K562 (cell line): ENCODE results near the gene TMEM217. TPM values are rescaled to one million over a fixed set of nuclear protein-coding genes. Genes with fewer than 3 reads are reported as not detected.

Source experiments
- GABPB1 ChIP-seq: sonication (generic); formaldehyde crosslinking; IDR thresholded peaks from 2 replicates; pipeline ENCODE4 v1.8.0; 2022; ENCODE audit warnings: mild to moderate bottlenecking, missing genetic modification reagents
- KDM2B ChIP-seq: fragments of 250-450 bp; sonication (Bioruptor Pico); IDR thresholded peaks from 2 replicates; pipeline ENCODE4 v1.8.0; 2021; ENCODE audit warnings: mild to moderate bottlenecking, moderate library complexity
- MXI1 ChIP-seq: IDR thresholded peaks from 2 replicates; pipeline ENCODE4 v1.6.1; 2011; ENCODE audit warnings: low read depth, mild to moderate bottlenecking, improper control_type of control experiment, low read length
- POLR2AphosphoS5 ChIP-seq: IDR thresholded peaks from 2 replicates; pipeline ENCODE4 v1.6.1; 2011; ENCODE audit warnings: mild to moderate bottlenecking, low read depth, low read length, moderate library complexity; ENCODE audit not compliant: control insufficient read depth, insufficient read depth
- PTBP1 ChIP-seq: fragments of 200-400 bp; formaldehyde crosslinking; IDR thresholded peaks from 2 replicates; pipeline ENCODE4 v1.6.1; 2017; ENCODE audit warnings: low read depth, low read length
- RBM15 ChIP-seq: fragments of 200-400 bp; formaldehyde crosslinking; IDR thresholded peaks from 2 replicates; pipeline ENCODE4 v1.6.1; 2018; ENCODE audit warnings: mild to moderate bottlenecking, low read length, moderate library complexity; ENCODE audit not compliant: insufficient read depth
- SFPQ ChIP-seq: fragments of 200-400 bp; formaldehyde crosslinking; IDR thresholded peaks from 2 replicates; pipeline ENCODE4 v1.6.1; 2017; ENCODE audit warnings: mild to moderate bottlenecking, low read depth, low read length, moderate library complexity
- ZNF232 ChIP-seq: sonication (generic); formaldehyde crosslinking; IDR thresholded peaks from 2 replicates; pipeline ENCODE4 v1.8.0; 2022; ENCODE audit warnings: mild to moderate bottlenecking, missing genetic modification reagents
- ZNF274 ChIP-seq: IDR thresholded peaks from 2 replicates; pipeline ENCODE4 v1.6.1; 2011; ENCODE audit warnings: low read depth, mild to moderate bottlenecking, low read length, moderate library complexity, borderline replicate concordance
- ZNF511 ChIP-seq: sonication (generic); formaldehyde crosslinking; IDR thresholded peaks from 2 replicates; pipeline ENCODE4 v1.8.0; 2022; ENCODE audit warnings: mild to moderate bottlenecking, missing genetic modification reagents
- ZNF699 ChIP-seq: fragments of 250-450 bp; sonication (Bioruptor Pico); IDR thresholded peaks from 2 replicates; pipeline ENCODE4 v1.8.0; 2021; ENCODE audit warnings: mild to moderate bottlenecking, moderate library complexity; ENCODE audit not compliant: insufficient replicate concordance
- ZNF764 ChIP-seq: fragments of 250-450 bp; sonication (Bioruptor Pico); IDR thresholded peaks from 2 replicates; pipeline ENCODE4 v1.4.0; 2020; ENCODE audit warnings: low read depth, mild to moderate bottlenecking, moderate library complexity
- polyA plus RNA-seq, 8 experiments: library from polyadenylated mRNA; depleted of rRNA in 4 of 8; stranded (reverse) in 5 of 8; unstranded in 3 of 8; fragments of >200 nt; fragmentation: Nextera tagmentation in 2 of 8; fragmentation: Illumina TruSeq in 1 of 8; extraction: Ambion mirVana in 2 of 8; extraction: Trizol in 1 of 8; gene quantifications; 2 replicates each; pipeline versions ENCODE4 v1.2.1 to v1.2.3, GENCODE V29; 2011 to 2014; ENCODE audit warnings: inconsistent platforms in 1 of 8, missing spikeins in 1 of 8
- total RNA-seq, 7 experiments: library from RNA; depleted of rRNA in 6 of 7; stranded (reverse); fragments of >200 nt in 6 of 7; fragmentation: Illumina TruSeq in 2 of 7; extraction: Trizol in 2 of 7; gene quantifications; 2 replicates each; pipeline versions ENCODE4 v1.2.1 to v1.2.3, GENCODE V29; 2011 to 2021; ENCODE audit warnings: low replicate concordance in 1 of 7
- TF ChIP-seq, protein P1 (sequence below), 2 experiments: IDR thresholded peaks in 1 of 2; conservative IDR thresholded peaks in 1 of 2; 2 replicates each; pipeline ENCODE4 v1.6.1; 2016; ENCODE audit warnings: low read depth in 2 of 2, mild to moderate bottlenecking in 1 of 2, missing compliant biosample characterization in 1 of 2, missing genetic modification characterization in 1 of 2, moderate library complexity in 1 of 2
- TF ChIP-seq, protein P2 (sequence below): sonication (generic); formaldehyde crosslinking; IDR thresholded peaks from 2 replicates; pipeline ENCODE4 v1.8.0; 2023; ENCODE audit warnings: mild to moderate bottlenecking, missing genetic modification reagents
- TF ChIP-seq, protein P3 (sequence below): fragments of 450-650 bp; IDR thresholded peaks from 2 replicates; pipeline ENCODE4 v1.6.1; 2017; ENCODE audit warnings: mild to moderate bottlenecking, moderate library complexity

The TMEM217 gene
- total and polyA plus RNA-seq, 9 of the 15 experiments (the other 6 are each of a cell fraction or from before 2014, with no cell fraction given), result 1.3 to 8.0 (median 1.9) TPM

DNA sequence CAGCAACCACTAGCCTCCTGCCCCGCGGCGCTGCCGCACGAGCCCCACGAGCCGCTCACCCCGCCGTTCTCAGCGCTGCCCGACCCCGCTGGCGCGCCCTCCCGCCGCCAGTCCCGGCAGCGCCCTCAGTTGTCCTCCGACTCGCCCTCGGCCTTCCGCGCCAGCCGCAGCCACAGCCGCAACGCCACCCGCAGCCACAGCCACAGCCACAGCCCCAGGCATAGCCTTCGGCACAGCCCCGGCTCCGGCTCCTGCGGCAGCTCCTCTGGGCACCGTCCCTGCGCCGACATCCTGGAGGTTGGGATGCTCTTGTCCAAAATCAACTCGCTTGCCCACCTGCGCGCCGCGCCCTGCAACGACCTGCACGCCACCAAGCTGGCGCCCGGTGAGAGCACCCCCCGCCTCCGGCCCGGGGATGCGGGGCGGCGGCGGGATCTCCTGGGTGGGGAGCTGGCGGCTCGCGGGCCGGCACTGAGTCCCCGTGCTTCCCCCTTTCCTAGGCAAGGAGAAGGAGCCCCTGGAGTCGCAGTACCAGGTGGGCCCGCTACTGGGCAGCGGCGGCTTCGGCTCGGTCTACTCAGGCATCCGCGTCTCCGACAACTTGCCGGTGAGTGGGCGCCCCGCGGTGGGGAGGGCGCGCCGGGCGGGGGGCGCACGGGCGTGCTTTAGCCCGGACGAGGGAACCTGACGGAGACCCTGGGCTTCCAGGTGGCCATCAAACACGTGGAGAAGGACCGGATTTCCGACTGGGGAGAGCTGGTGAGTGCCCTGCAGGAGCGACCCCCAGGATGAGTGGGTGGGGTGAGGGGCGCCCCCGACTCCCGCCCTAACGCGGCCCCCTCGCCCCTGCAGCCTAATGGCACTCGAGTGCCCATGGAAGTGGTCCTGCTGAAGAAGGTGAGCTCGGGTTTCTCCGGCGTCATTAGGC is 87.4 kb downstream of the TMEM217 start (continued):
- TF ChIP-seq POLR2AphosphoS5 (no peak), PTBP1 (no peak), ZNF699 (CRISPR knock-in tag) (no peak), ZNF274 (no peak), MXI1 (0 out of 2 replicates have a peak, but pooled peaks have one; percentile 10), KDM2B (CRISPR knock-in tag) (no peak), ZNF232 (CRISPR knock-in tag) (no peak), ZNF511 (CRISPR knock-in tag) (peak; percentile 57; the same call in 1 of the 2 replicates), GABPB1 (CRISPR knock-in tag) (no peak; the same call in 1 of the 2 replicates), SFPQ (no peak), ZNF764 (CRISPR knock-in tag) (0 out of 2 replicates have a peak, but pooled peaks have one; percentile 44), RBM15 (0 out of 2 replicates have a peak, but pooled peaks have one; percentile 84)
- TF ChIP-seq, protein P1, sequence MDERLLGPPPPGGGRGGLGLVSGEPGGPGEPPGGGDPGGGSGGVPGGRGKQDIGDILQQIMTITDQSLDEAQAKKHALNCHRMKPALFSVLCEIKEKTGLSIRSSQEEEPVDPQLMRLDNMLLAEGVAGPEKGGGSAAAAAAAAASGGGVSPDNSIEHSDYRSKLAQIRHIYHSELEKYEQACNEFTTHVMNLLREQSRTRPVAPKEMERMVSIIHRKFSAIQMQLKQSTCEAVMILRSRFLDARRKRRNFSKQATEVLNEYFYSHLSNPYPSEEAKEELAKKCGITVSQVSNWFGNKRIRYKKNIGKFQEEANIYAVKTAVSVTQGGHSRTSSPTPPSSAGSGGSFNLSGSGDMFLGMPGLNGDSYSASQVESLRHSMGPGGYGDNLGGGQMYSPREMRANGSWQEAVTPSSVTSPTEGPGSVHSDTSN (CRISPR knock-in tag; IDR thresholded peaks at IDR 0.05; ENCODE audit: low read depth), result no peak
- TF ChIP-seq, protein P1 (tag; conservative IDR thresholded peaks at IDR 0.05; ENCODE audit: low read depth), result no peak
- TF ChIP-seq, protein P2, sequence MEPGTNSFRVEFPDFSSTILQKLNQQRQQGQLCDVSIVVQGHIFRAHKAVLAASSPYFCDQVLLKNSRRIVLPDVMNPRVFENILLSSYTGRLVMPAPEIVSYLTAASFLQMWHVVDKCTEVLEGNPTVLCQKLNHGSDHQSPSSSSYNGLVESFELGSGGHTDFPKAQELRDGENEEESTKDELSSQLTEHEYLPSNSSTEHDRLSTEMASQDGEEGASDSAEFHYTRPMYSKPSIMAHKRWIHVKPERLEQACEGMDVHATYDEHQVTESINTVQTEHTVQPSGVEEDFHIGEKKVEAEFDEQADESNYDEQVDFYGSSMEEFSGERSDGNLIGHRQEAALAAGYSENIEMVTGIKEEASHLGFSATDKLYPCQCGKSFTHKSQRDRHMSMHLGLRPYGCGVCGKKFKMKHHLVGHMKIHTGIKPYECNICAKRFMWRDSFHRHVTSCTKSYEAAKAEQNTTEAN, result 0 out of 2 replicates have a peak, but pooled peaks have one; percentile 68
- TF ChIP-seq, protein P3, sequence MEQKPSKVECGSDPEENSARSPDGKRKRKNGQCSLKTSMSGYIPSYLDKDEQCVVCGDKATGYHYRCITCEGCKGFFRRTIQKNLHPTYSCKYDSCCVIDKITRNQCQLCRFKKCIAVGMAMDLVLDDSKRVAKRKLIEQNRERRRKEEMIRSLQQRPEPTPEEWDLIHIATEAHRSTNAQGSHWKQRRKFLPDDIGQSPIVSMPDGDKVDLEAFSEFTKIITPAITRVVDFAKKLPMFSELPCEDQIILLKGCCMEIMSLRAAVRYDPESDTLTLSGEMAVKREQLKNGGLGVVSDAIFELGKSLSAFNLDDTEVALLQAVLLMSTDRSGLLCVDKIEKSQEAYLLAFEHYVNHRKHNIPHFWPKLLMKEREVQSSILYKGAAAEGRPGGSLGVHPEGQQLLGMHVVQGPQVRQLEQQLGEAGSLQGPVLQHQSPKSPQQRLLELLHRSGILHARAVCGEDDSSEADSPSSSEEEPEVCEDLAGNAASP, result no peak
